Endothelial cell of umbilical vein (primary cell): ENCODE measurements around the gene MGAT5B. TPM values are rescaled to one million over a fixed set of nuclear protein-coding genes. Genes with fewer than 3 reads are reported as not detected.

Experiments used
- BruUV-seq: library from RNA; stranded (reverse); fragments of 400-500 nt; replicated peaks from 2 replicates; lab custom pipeline; 2021; lab: Mats Ljungman, UMichigan
- CTCF ChIA-PET: fragments of 300-600, 350-600 bp; sonication (Branson Sonifier 250); formaldehyde crosslinking; loops from one replicate; lab custom pipeline; 2021; ENCODE audit warnings: antibody characterized with exemption, inconsistent platforms; lab: Charles Lee
- POLR2A ChIA-PET: fragments of 300-600, 350-600 bp; sonication (Branson Sonifier 250); formaldehyde crosslinking; loops from one replicate; lab custom pipeline; 2021; ENCODE audit warnings: antibody characterized with exemption, inconsistent platforms; lab: Charles Lee
- DNase-seq: peaks from one replicate; pipeline ENCODE4 v3.0.0-alpha.2; 2011; ENCODE audit warnings: low read depth, low spot score
- FAIRE-seq: peaks from 2 replicates; lab custom pipeline; 2011; peaks lifted over from hg19 to GRCh38; lab: Jason Lieb, UNC
- H2AFZ ChIP-seq: 2 replicates; pipeline ENCODE4 v1.6.0; 2012; ENCODE audit warnings: low read depth, low read length, control low read depth, inconsistent platforms
- H3K27ac ChIP-seq: 2 replicates; pipeline ENCODE4 v1.5.1; 2011; ENCODE audit warnings: low read depth, mild to moderate bottlenecking, control low read depth, low read length, moderate library complexity; ENCODE audit not compliant: insufficient read depth
- H3K27me3 ChIP-seq, 2 experiments: 2 replicates each; pipeline versions ENCODE4 v1.6.0 to v1.6.1; 2011; ENCODE audit warnings: low read length in 2 of 2, mixed read lengths in 1 of 2; ENCODE audit not compliant: control insufficient read depth in 2 of 2, insufficient read depth in 2 of 2
- H3K36me3 ChIP-seq, 2 experiments: 2 replicates in 1 of 2; 3 replicates in 1 of 2; pipeline ENCODE4 v1.5.1; 2011; ENCODE audit warnings: low read length in 2 of 2, mild to moderate bottlenecking in 1 of 2, moderate library complexity in 1 of 2; ENCODE audit not compliant: control insufficient read depth in 2 of 2, insufficient read depth in 2 of 2; ENCODE audit errors: extremely low read depth in 1 of 2
- H3K4me1 ChIP-seq: 3 replicates; pipeline ENCODE4 v1.5.1; 2011; ENCODE audit warnings: mild to moderate bottlenecking, low read length; ENCODE audit not compliant: control insufficient read depth, insufficient read depth; ENCODE audit errors: extremely low read depth
- H3K4me2 ChIP-seq: 2 replicates; pipeline ENCODE4 v1.6.1; 2011; ENCODE audit warnings: low read length, control low read depth, mixed read lengths; ENCODE audit not compliant: insufficient read depth
- H3K4me3 ChIP-seq, 3 experiments: fragments of 200-600 bp in 1 of 3; sonication (generic), shearing (Covaris generic) in 1 of 3; replicated peaks in 1 of 3; 2 replicates each; pipeline ENCODE4 v1.5.1; 2011 to 2016; ENCODE audit warnings: control low read depth in 3 of 3, low read length in 3 of 3, mild to moderate bottlenecking in 2 of 3, inconsistent platforms in 1 of 3, low read depth in 1 of 3, moderate library complexity in 1 of 3; ENCODE audit not compliant: insufficient read depth in 1 of 3
- H3K79me2 ChIP-seq: 2 replicates; pipeline ENCODE4 v1.6.0; 2012; ENCODE audit warnings: low read length, inconsistent platforms; ENCODE audit not compliant: control insufficient read depth, insufficient read depth
- H3K9ac ChIP-seq: replicated peaks from 2 replicates; pipeline ENCODE3; 2011; ENCODE audit warnings: low read length, control low read depth; ENCODE audit not compliant: insufficient read depth; ENCODE audit errors: extremely low read depth
- H3K9me1 ChIP-seq: replicated peaks from 3 replicates; pipeline ENCODE4 v1.6.0; 2011; ENCODE audit warnings: mild to moderate bottlenecking, low read length; ENCODE audit not compliant: control insufficient read depth, insufficient read depth; ENCODE audit errors: extremely low read depth
- H3K9me3 ChIP-seq: replicated peaks from 2 replicates; pipeline ENCODE4 v1.5.1; 2012; ENCODE audit warnings: low read length, inconsistent platforms; ENCODE audit not compliant: control insufficient read depth, insufficient read depth
- H4K20me1 ChIP-seq: replicated peaks from 2 replicates; pipeline ENCODE3; 2011; ENCODE audit warnings: mild to moderate bottlenecking, low read length; ENCODE audit not compliant: control insufficient read depth, insufficient read depth; ENCODE audit errors: extremely low read depth
- EZH2 ChIP-seq: IDR thresholded peaks from 2 replicates; pipeline ENCODE4 v1.6.1; 2012; ENCODE audit warnings: borderline replicate concordance, low read depth, mild to moderate bottlenecking, moderate library complexity, low read length, inconsistent platforms; ENCODE audit not compliant: severe bottlenecking
- FOS ChIP-seq: IDR thresholded peaks from 2 replicates; pipeline ENCODE4 v1.6.1; 2011; ENCODE audit warnings: mild to moderate bottlenecking, low read length, moderate library complexity, borderline replicate concordance; ENCODE audit not compliant: insufficient read depth
- GATA2 ChIP-seq: IDR thresholded peaks from 2 replicates; pipeline ENCODE4 v1.7.0; 2011; ENCODE audit warnings: low read depth, mild to moderate bottlenecking, moderate library complexity, mixed read lengths, low read length; ENCODE audit not compliant: insufficient read length, insufficient read depth
- JUN ChIP-seq: IDR thresholded peaks from 2 replicates; pipeline ENCODE4 v1.6.1; 2011; ENCODE audit warnings: borderline replicate concordance, low read depth; ENCODE audit not compliant: insufficient read length, insufficient read depth
- MYC ChIP-seq: IDR thresholded peaks from one replicate; pipeline ENCODE4 v1.6.1; 2011; ENCODE audit warnings: mild to moderate bottlenecking, low read depth, low read length
- POLR2A ChIP-seq: IDR thresholded peaks from 2 replicates; pipeline ENCODE4 v1.6.1; 2012; ENCODE audit warnings: low read depth, mild to moderate bottlenecking, control low read depth, low read length
- POLR2AphosphoS5 ChIP-seq: IDR thresholded peaks from 2 replicates; pipeline ENCODE4 v1.6.1; 2012; ENCODE audit warnings: low read depth, mild to moderate bottlenecking, control low read depth, low read length, moderate library complexity; ENCODE audit not compliant: insufficient read depth
- dilution Hi-C: fragments of 300-500 bp; cut with MboI; formaldehyde crosslinking; loops from one replicate; pipeline ENCODE4 v1.15.0; 2019; ENCODE audit warnings: low sequenced_read_pairs; ENCODE audit not compliant: extremely low pct_ligation_motif_present
- intact Hi-C: fragments of 100-400 bp; cut with micrococcal nuclease; formaldehyde crosslinking; loops from one replicate; pipeline ENCODE4 v1.10.0; 2022
- polyA plus RNA-seq, 4 experiments: library from polyadenylated mRNA; depleted of rRNA in 3 of 4; stranded (reverse) in 3 of 4; unstranded in 1 of 4; fragments of >200 nt; gene quantifications; 2 replicates each; pipeline versions ENCODE4 v1.2.1 to v1.2.3, GENCODE V29; 2011 to 2012; ENCODE audit warnings: missing spikeins in 1 of 4
- total RNA-seq: library from RNA; stranded (reverse); gene quantifications from 2 replicates; pipeline ENCODE4 v1.2.3, GENCODE V29; 2021
- TF ChIP-seq, protein P1 (sequence below), 2 donors: IDR thresholded peaks; 1 replicate in 1 of 2; 2 replicates in 1 of 2; pipeline ENCODE4 v1.5.1; 2011; ENCODE audit warnings: low read length in 2 of 2, mild to moderate bottlenecking in 2 of 2, moderate library complexity in 2 of 2, control low read depth in 1 of 2, inconsistent platforms in 1 of 2, low read depth in 1 of 2; ENCODE audit not compliant: insufficient read depth in 1 of 2; ENCODE audit errors: extremely low read depth in 1 of 2
- TF ChIP-seq, protein P2 (sequence below): IDR thresholded peaks from 2 replicates; pipeline ENCODE4 v1.6.1; 2011; ENCODE audit not compliant: insufficient read depth, insufficient read length

The MGAT5B gene
- total and polyA plus RNA-seq, 2 donors (not counting 3 experiments of a cell fraction or from before 2014, with no cell fraction given): 1.7 to 2.1 TPM

DNA sequence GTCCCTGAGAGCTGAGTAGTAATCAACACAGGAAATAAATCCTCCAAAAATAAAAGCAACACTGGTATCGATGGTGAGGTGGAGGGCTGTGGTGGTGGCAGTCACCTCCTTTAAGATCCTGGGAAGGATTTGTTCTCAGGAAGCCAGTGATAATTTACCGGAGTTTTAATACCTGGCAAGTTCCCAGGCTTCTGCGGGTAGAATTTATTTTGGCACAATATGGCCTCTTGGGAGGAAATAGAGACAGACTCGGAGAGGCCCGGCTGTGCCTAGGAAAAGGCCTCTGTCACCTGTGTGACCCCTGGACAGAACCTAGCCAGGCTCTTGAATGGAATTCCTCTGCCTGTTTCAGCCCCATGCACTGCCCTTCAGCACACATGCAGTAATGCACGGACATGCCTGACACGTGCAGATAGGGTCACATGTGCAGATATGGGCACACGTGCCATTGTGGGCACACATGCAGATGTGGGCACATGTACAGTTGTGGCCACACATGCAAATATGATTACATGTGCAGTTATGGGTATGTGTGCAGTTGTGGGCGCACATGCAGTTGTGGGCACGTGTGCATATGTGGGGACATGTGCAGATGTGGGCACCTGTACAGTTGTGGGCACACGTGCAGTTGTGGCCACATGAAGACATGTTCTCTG, 33.5 kb downstream of the MGAT5B start:
- no peak overlapping the region for H3K4me2 ChIP-seq
- no peak overlapping the region for H2AFZ ChIP-seq
- dilution Hi-C loops (no loop called here), intact Hi-C loops (no loop called here)
- H3K27me3 ChIP-seq: no peaks in the 10 kb centered on the region
- H3K9me3 ChIP-seq: no peaks in the 10 kb centered on the region
- no peak overlapping the region for H3K4me3 ChIP-seq
- no peaks in the 10 kb centered on the region for H3K79me2 ChIP-seq
- no peak for TF ChIP-seq FOS
- TF ChIP-seq, protein P1, sequence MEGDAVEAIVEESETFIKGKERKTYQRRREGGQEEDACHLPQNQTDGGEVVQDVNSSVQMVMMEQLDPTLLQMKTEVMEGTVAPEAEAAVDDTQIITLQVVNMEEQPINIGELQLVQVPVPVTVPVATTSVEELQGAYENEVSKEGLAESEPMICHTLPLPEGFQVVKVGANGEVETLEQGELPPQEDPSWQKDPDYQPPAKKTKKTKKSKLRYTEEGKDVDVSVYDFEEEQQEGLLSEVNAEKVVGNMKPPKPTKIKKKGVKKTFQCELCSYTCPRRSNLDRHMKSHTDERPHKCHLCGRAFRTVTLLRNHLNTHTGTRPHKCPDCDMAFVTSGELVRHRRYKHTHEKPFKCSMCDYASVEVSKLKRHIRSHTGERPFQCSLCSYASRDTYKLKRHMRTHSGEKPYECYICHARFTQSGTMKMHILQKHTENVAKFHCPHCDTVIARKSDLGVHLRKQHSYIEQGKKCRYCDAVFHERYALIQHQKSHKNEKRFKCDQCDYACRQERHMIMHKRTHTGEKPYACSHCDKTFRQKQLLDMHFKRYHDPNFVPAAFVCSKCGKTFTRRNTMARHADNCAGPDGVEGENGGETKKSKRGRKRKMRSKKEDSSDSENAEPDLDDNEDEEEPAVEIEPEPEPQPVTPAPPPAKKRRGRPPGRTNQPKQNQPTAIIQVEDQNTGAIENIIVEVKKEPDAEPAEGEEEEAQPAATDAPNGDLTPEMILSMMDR (IDR thresholded peaks at IDR 0.05; ENCODE audit: extremely low read depth in 1 of 2, insufficient read depth in 1 of 2, low read depth in 1 of 2, low read length in 2 of 2): no peak
- TF ChIP-seq, protein P2, sequence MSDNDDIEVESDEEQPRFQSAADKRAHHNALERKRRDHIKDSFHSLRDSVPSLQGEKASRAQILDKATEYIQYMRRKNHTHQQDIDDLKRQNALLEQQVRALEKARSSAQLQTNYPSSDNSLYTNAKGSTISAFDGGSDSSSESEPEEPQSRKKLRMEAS: peak; percentile 78
- no peaks in the 10 kb centered on the region for H3K36me3 ChIP-seq
- ChIA-PET POLR2A (no interaction called here), CTCF (no interaction called here)
- H3K4me1 ChIP-seq: peaks cover 6% of the 10 kb centered on the region
- no TSS peak for BruUV-seq
- no peak overlapping the region for H3K27ac ChIP-seq
- H3K9me1 ChIP-seq: no peaks in the 10 kb centered on the region
- no peak overlapping the region for H3K9ac ChIP-seq
- FAIRE-seq (peak; percentile 59), DNase-seq (peak; percentile 13)
- H4K20me1 ChIP-seq: no peaks in the 10 kb centered on the region

DNA sequence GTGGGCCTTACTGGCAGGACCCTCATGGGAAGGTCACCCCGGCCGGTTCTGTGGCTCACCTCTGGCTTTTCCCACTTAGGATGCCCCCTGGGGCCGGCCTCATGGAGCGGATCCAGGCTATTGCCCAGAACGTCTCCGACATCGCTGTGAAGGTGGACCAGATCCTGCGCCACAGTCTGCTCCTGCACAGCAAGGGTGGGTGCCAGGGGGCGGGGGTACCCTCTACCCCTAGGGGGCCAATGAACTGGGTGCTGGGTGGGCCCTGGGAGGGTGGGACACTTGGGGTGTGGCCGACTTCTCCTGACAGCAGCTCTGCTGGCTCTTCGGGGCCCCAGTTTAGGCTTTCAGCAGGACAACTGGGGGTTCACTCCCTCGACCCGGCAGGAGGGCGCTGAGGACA, 34.3 kb downstream of the MGAT5B start:
- ChIA-PET CTCF (interaction anchor here (0.9 to 1.0 kb wide), 2 partner anchors 105 to 154 kb away, joined by 3 to 4 read pairs; no protein-coding TSS in a partner anchor), POLR2A (no interaction called here)
- TF ChIP-seq EZH2 (no peak), GATA2 (no peak), POLR2A (no peak), JUN (no peak), FOS (no peak), POLR2AphosphoS5 (no peak), MYC (no peak)
- TF ChIP-seq, protein P1 (IDR thresholded peaks at IDR 0.05; ENCODE audit: extremely low read depth in 1 of 2, insufficient read depth in 1 of 2, low read depth in 1 of 2, low read length in 2 of 2): no peak
- TF ChIP-seq, protein P2: no peak
- dilution Hi-C loops: no loop called here
- Histone ChIP-seq H3K9ac (no peak overlapping the region), H3K4me3 (no peak overlapping the region), H3K36me3 (no peaks in the 10 kb centered on the region), H3K27ac (no peak overlapping the region), H3K79me2 (no peaks in the 10 kb centered on the region), H3K4me2 (no peak overlapping the region), H3K27me3 (no peaks in the 10 kb centered on the region), H4K20me1 (no peaks in the 10 kb centered on the region), H3K9me3 (no peaks in the 10 kb centered on the region), H2AFZ (no peak overlapping the region), H3K9me1 (no peaks in the 10 kb centered on the region), H3K4me1 (peaks cover 6% of the 10 kb centered on the region)
- no peak for FAIRE-seq
- intact Hi-C loops: no loop called here
- BruUV-seq: no TSS peak
- DNase-seq: no peak
